SK-N-SH (cell line): Measurements from ENCODE around the gene VSTM1. TPM values are rescaled to one million over a fixed set of nuclear protein-coding genes. Genes with fewer than 3 reads are reported as not detected.

Experiments
- CTCF ChIA-PET: fragments of 300-600, 350-600 bp; formaldehyde crosslinking; extraction: SDS; loops from one replicate; lab custom pipeline; 2021; lab: Yijun Ruan, JAX
- POLR2A ChIA-PET: fragments of 350-600 bp; sonication (Branson Sonifier 250); formaldehyde crosslinking; extraction: SDS; loops from one replicate; lab custom pipeline; 2020; ENCODE audit warnings: antibody characterized with exemption, inconsistent platforms; lab: Yijun Ruan, JAX
- DNase-seq: peaks from one replicate; pipeline ENCODE4 v3.0.0; 2012
- H2AFZ ChIP-seq: fragments of 200-600 bp; sonication (generic); 2 replicates; pipeline ENCODE4 v1.8.1; 2016; ENCODE audit warnings: antibody characterized with exemption, mild to moderate bottlenecking, low read depth
- H3F3A ChIP-seq: fragments of 200-600 bp; sonication (generic); replicated peaks from 2 replicates; pipeline ENCODE3; 2016; ENCODE audit warnings: antibody characterized with exemption, mild to moderate bottlenecking; ENCODE audit not compliant: insufficient read depth
- H3K27ac ChIP-seq, 2 experiments: fragments of 200-500 bp in 1 of 2; fragments of 200-600 bp in 1 of 2; sonication (Bioruptor generic) in 1 of 2; sonication (generic), shearing (Covaris generic) in 1 of 2; 2 replicates each; pipeline versions ENCODE4 v1.5.1 to v1.6.1; 2014 to 2016; ENCODE audit warnings: low read depth in 2 of 2, inconsistent platforms in 1 of 2, low read length in 1 of 2, mild to moderate bottlenecking in 1 of 2, mixed read lengths in 1 of 2
- H3K27me3 ChIP-seq: fragments of 200-600 bp; sonication (generic), shearing (Covaris generic); 2 replicates; pipeline ENCODE4 v1.6.1; 2016; ENCODE audit warnings: mixed run types; ENCODE audit not compliant: insufficient read depth
- H3K36me3 ChIP-seq, 2 experiments: fragments of 200-500 bp in 1 of 2; fragments of 200-600 bp in 1 of 2; sonication (Bioruptor generic) in 1 of 2; sonication (generic) in 1 of 2; replicated peaks in 1 of 2; 2 replicates each; pipeline versions ENCODE3 to v1.5.1; 2014 to 2016; ENCODE audit warnings: low read length in 1 of 2, mild to moderate bottlenecking in 1 of 2; ENCODE audit not compliant: insufficient read depth in 2 of 2, control insufficient read depth in 1 of 2
- H3K4me1 ChIP-seq, 2 experiments: fragments of 200-500 bp in 1 of 2; fragments of 200-600 bp in 1 of 2; sonication (Bioruptor generic) in 1 of 2; sonication (generic), shearing (Covaris generic) in 1 of 2; 2 replicates each; pipeline versions ENCODE4 v1.5.1 to v1.6.1; 2014 to 2016; ENCODE audit warnings: low read depth in 1 of 2, low read length in 1 of 2, mixed run types in 1 of 2; ENCODE audit not compliant: insufficient read depth in 2 of 2, control insufficient read depth in 1 of 2
- H3K4me2 ChIP-seq: fragments of 200-600 bp; sonication (generic), shearing (Covaris generic); 2 replicates; pipeline ENCODE4 v1.6.1; 2017; ENCODE audit warnings: mixed run types
- H3K4me3 ChIP-seq, 2 experiments: fragments of 200-500 bp in 1 of 2; fragments of 200-600 bp in 1 of 2; sonication (Bioruptor generic) in 1 of 2; sonication (generic), shearing (Covaris generic) in 1 of 2; 2 replicates each; pipeline versions ENCODE4 v1.5.1 to v1.8.1; 2014 to 2016; ENCODE audit warnings: low read depth in 2 of 2, inconsistent platforms in 1 of 2, low read length in 1 of 2, mild to moderate bottlenecking in 1 of 2, mixed read lengths in 1 of 2, moderate library complexity in 1 of 2
- H3K79me2 ChIP-seq: fragments of 200-600 bp; sonication (generic); 2 replicates; pipeline ENCODE4 v1.8.1; 2017; ENCODE audit warnings: mild to moderate bottlenecking; ENCODE audit not compliant: insufficient read depth
- H3K9ac ChIP-seq: fragments of 200-600 bp; sonication (generic); 2 replicates; pipeline ENCODE4 v1.6.1; 2017; ENCODE audit warnings: mixed run types
- H3K9me2 ChIP-seq: fragments of 200-600 bp; sonication (generic); 2 replicates; pipeline ENCODE4 v1.6.1; 2017; ENCODE audit warnings: mixed run types
- H3K9me3 ChIP-seq: fragments of 200-600 bp; sonication (generic); 2 replicates; pipeline ENCODE4 v1.6.1; 2017; ENCODE audit warnings: mixed run types, mild to moderate bottlenecking, moderate library complexity
- H4K20me1 ChIP-seq: fragments of 200-600 bp; sonication (generic); 2 replicates; pipeline ENCODE4 v1.6.1; 2017; ENCODE audit warnings: mild to moderate bottlenecking, mixed run types; ENCODE audit not compliant: insufficient read depth
- CHD2 ChIP-seq: fragments of 150-350 bp; IDR thresholded peaks from 2 replicates; pipeline ENCODE4 v1.6.1; 2018; ENCODE audit warnings: low read length; ENCODE audit not compliant: partially characterized antibody
- FOXM1 ChIP-seq: IDR thresholded peaks from 2 replicates; pipeline ENCODE4 v1.4.0; 2012; ENCODE audit warnings: low read depth, mild to moderate bottlenecking
- GATA2 ChIP-seq: sonication (generic); formaldehyde crosslinking; IDR thresholded peaks from 2 replicates; pipeline ENCODE4 v1.5.0; 2020; ENCODE audit warnings: mild to moderate bottlenecking, missing genetic modification reagents
- MEF2A ChIP-seq: IDR thresholded peaks from 2 replicates; pipeline ENCODE4 v1.4.0; 2012; ENCODE audit warnings: low read depth, borderline replicate concordance
- MXI1 ChIP-seq: IDR thresholded peaks from 2 replicates; pipeline ENCODE4 v1.6.1; 2012; ENCODE audit warnings: mild to moderate bottlenecking, low read depth, low read length, improper control_type of control experiment
- POLR2AphosphoS5 ChIP-seq: IDR thresholded peaks from 2 replicates; pipeline ENCODE4 v1.6.1; 2012; ENCODE audit warnings: low read depth, low read length
- RAD21 ChIP-seq: IDR thresholded peaks from 2 replicates; pipeline ENCODE4 v1.6.1; 2012; ENCODE audit warnings: mild to moderate bottlenecking, low read length
- RFX5 ChIP-seq: IDR thresholded peaks from 2 replicates; pipeline ENCODE4 v1.6.1; 2012; ENCODE audit warnings: mild to moderate bottlenecking, improper control_type of control experiment, low read length
- SMC3 ChIP-seq: IDR thresholded peaks from 2 replicates; pipeline ENCODE4 v1.6.1; 2012; ENCODE audit warnings: low read depth, low read length, improper control_type of control experiment
- TCF12 ChIP-seq: IDR thresholded peaks from 2 replicates; pipeline ENCODE4 v1.4.0; 2012
- YY1 ChIP-seq: IDR thresholded peaks from 2 replicates; pipeline ENCODE4 v1.4.0; 2012; ENCODE audit warnings: low read depth, mild to moderate bottlenecking
- WGBS: methylation state at CpG from one replicate; pipeline ENCODE4 v1.1.6; 2017; ENCODE audit warnings: low lambda C conversion rate; 5-methylcytosine and 5-hydroxymethylcytosine counted together
- polyA plus RNA-seq, 3 experiments: library from polyadenylated mRNA; depleted of rRNA; stranded (reverse); fragments of >200 nt; gene quantifications; 2 replicates each; pipeline ENCODE4 v1.2.3, GENCODE V29; 2012
- TF ChIP-seq, protein P1 (sequence below): fragments of 200-600 bp; sonication (generic); IDR thresholded peaks from 2 replicates; pipeline ENCODE4 v1.6.1; 2017; ENCODE audit warnings: antibody characterized with exemption, mild to moderate bottlenecking, moderate library complexity
- TF ChIP-seq, protein P2 (sequence below): IDR thresholded peaks from 2 replicates; pipeline ENCODE4 v1.4.0; 2012; ENCODE audit warnings: low read depth
- TF ChIP-seq, protein P3 (sequence below): IDR thresholded peaks from 2 replicates; pipeline ENCODE4 v1.4.0; 2012; ENCODE audit warnings: low read depth, borderline replicate concordance

VSTM1 gene
- polyA plus RNA-seq, 1 of the 3 experiments (the other 2 are of a cell fraction) = 0.10 TPM

DNA sequence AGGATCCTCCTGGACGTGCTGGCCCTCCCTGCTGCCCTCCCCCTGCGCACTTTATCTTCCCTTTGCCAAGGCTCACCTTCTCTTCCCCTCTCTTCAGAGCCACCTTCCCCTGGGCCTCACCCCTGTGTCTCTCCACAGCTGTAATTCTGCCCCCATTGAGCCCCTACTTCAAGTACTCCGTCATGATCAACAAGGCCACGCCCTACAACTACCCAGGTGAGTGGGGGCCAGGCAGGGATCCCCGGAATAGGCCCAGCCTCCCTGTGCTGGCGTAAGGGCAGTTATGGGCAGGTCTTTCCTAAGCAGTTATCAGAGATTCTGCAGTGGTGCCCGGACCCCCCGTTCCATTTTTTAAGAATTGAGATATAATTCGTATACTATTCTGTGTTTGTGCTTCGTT is 42.1 kb upstream of the VSTM1 start:
- TF ChIP-seq, protein P1, sequence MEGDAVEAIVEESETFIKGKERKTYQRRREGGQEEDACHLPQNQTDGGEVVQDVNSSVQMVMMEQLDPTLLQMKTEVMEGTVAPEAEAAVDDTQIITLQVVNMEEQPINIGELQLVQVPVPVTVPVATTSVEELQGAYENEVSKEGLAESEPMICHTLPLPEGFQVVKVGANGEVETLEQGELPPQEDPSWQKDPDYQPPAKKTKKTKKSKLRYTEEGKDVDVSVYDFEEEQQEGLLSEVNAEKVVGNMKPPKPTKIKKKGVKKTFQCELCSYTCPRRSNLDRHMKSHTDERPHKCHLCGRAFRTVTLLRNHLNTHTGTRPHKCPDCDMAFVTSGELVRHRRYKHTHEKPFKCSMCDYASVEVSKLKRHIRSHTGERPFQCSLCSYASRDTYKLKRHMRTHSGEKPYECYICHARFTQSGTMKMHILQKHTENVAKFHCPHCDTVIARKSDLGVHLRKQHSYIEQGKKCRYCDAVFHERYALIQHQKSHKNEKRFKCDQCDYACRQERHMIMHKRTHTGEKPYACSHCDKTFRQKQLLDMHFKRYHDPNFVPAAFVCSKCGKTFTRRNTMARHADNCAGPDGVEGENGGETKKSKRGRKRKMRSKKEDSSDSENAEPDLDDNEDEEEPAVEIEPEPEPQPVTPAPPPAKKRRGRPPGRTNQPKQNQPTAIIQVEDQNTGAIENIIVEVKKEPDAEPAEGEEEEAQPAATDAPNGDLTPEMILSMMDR = no peak
- TF ChIP-seq MXI1 (no peak), CHD2 (no peak), RFX5 (no peak), SMC3 (no peak)
- TF ChIP-seq, protein P2, sequence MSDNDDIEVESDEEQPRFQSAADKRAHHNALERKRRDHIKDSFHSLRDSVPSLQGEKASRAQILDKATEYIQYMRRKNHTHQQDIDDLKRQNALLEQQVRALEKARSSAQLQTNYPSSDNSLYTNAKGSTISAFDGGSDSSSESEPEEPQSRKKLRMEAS = no peak
- Histone ChIP-seq H3K27me3 (no peaks in the 10 kb centered on the region), H2AFZ (no peak overlapping the region), H3K4me3 (no peak overlapping the region), H3K79me2 (peaks cover 34% of the 10 kb centered on the region), H3K36me3 (peaks cover 10 to 32% of the 10 kb centered on the region in 2 experiments), H3K9me3 (no peaks in the 10 kb centered on the region), H3K4me2 (no peak overlapping the region), H3F3A (no peaks in the 10 kb centered on the region), H4K20me1 (peaks cover 2% of the 10 kb centered on the region; the same call in 1 of the 2 replicates), H3K9me2 (no peaks in the 10 kb centered on the region), H3K4me1 (peaks cover 0 to 3% of the 10 kb centered on the region in 2 experiments; a peak in 1 of 4 replicates), H3K27ac (no peak overlapping the region), H3K9ac (no peak overlapping the region)
- POLR2A ChIA-PET = no interaction called here
- WGBS = 94% methylated on average over 10 of the region's 10 CpGs
- no peak for DNase-seq
- CTCF ChIA-PET = no interaction called here

DNA sequence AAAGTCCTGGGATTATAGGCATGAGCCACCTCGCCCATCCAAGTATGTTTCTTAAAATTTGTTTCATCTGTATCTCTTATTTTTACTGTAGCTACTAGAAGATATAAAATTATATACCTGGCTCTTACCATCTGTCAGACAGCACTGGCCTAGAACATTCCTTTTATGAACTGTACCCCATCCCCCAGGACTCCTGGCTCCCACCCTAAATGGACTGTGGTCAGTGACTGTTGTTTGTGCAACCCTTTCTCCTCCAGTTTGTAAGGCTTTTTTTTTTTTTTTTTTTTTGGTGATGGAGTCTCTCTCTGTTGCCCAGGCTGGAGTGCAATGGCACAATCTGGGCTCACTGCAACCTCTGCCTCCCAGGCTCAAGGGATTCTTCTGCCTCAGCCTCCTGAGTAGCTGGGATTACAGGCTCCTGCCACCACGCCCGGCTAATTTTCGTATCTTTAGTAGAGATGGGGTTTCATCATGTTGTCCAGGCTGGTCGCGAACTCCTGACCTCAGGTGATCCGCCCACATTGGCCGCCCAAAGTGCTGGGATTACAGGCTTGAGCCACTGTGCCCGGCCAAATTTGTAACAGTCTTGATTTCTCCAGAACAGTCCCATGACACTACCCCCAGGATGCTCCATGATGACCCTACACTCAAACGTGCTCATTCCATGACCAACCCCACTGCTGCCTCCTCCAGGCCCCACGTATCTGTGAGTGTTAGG is 41.5 kb upstream of the VSTM1 start:
- H4K20me1 ChIP-seq = peaks cover 2% of the 10 kb centered on the region; the same call in 1 of the 2 replicates
- H3K4me1 ChIP-seq = peaks cover 0 to 3% of the 10 kb centered on the region in 2 experiments; a peak in 1 of 4 replicates
- TF ChIP-seq TCF12 (no peak), GATA2 (CRISPR knock-in tag) (no peak), MEF2A (no peak), YY1 (no peak), FOXM1 (no peak), RAD21 (no peak), POLR2AphosphoS5 (no peak), CHD2 (no peak)
- TF ChIP-seq, protein P3, sequence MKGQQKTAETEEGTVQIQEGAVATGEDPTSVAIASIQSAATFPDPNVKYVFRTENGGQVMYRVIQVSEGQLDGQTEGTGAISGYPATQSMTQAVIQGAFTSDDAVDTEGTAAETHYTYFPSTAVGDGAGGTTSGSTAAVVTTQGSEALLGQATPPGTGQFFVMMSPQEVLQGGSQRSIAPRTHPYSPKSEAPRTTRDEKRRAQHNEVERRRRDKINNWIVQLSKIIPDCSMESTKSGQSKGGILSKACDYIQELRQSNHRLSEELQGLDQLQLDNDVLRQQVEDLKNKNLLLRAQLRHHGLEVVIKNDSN = no peak
- TF ChIP-seq, protein P1 = no peak
- TF ChIP-seq, all 33 proteins: peak for 0
- ChIA-PET POLR2A (no interaction called here), CTCF (no interaction called here)
- no peak overlapping the region for H3K4me3 ChIP-seq
- no peaks in the 10 kb centered on the region for H3K9me3 ChIP-seq
- no peak overlapping the region for H3K27ac ChIP-seq
- H3K4me2 ChIP-seq = no peak overlapping the region
- H3F3A ChIP-seq = no peaks in the 10 kb centered on the region
- no peaks in the 10 kb centered on the region for H3K27me3 ChIP-seq
- peaks cover 8 to 30% of the 10 kb centered on the region in 2 experiments for H3K36me3 ChIP-seq
- H3K9ac ChIP-seq = no peak overlapping the region
- H3K9me2 ChIP-seq = no peaks in the 10 kb centered on the region
- 98% methylated on average over 11 of the region's 11 CpGs for WGBS
- H2AFZ ChIP-seq = no peak overlapping the region
- peaks cover 34% of the 10 kb centered on the region for H3K79me2 ChIP-seq
- no peak for DNase-seq
